Trophoblast cell (in vitro differentiated cells and primary cell): ENCODE data around the gene LRP5.

Source experiments
- DNase-seq, 2 donors: peaks; one replicate each; pipeline ENCODE4 v3.0.0-alpha.2; 2016
- H2AFZ ChIP-seq: 2 replicates; pipeline ENCODE4 v1.6.1; 2013; ENCODE audit warnings: low read length, moderate library complexity, mild to moderate bottlenecking; ENCODE audit not compliant: insufficient read depth, poor library complexity
- H2AK5ac ChIP-seq: 2 replicates; pipeline ENCODE4 v1.6.1; 2013; ENCODE audit warnings: mild to moderate bottlenecking, low read length
- H2BK120ac ChIP-seq: 2 replicates; pipeline ENCODE4 v1.6.1; 2013; ENCODE audit warnings: low read length, mild to moderate bottlenecking, moderate library complexity; ENCODE audit not compliant: insufficient read depth, poor library complexity
- H2BK12ac ChIP-seq: 2 replicates; pipeline ENCODE4 v1.6.1; 2013; ENCODE audit warnings: mild to moderate bottlenecking, low read length, moderate library complexity
- H2BK5ac ChIP-seq: 2 replicates; pipeline ENCODE4 v1.6.1; 2013; ENCODE audit warnings: low read length, low read depth, moderate library complexity, mild to moderate bottlenecking; ENCODE audit not compliant: poor library complexity
- H3K14ac ChIP-seq: 2 replicates; pipeline ENCODE4 v1.6.1; 2013; ENCODE audit warnings: mild to moderate bottlenecking, low read length
- H3K18ac ChIP-seq: 2 replicates; pipeline ENCODE4 v1.6.1; 2013; ENCODE audit warnings: mild to moderate bottlenecking, low read length
- H3K23ac ChIP-seq: 2 replicates; pipeline ENCODE4 v1.6.1; 2013; ENCODE audit warnings: low read length
- H3K27ac ChIP-seq: 2 replicates; pipeline ENCODE4 v1.5.1; 2013; ENCODE audit warnings: low read depth, mild to moderate bottlenecking, inconsistent platforms, low read length, moderate library complexity
- H3K27me3 ChIP-seq: 2 replicates; pipeline ENCODE4 v1.6.1; 2013; ENCODE audit warnings: inconsistent platforms, mild to moderate bottlenecking, low read length, moderate library complexity; ENCODE audit not compliant: insufficient read depth
- H3K36me3 ChIP-seq, 2 experiments: 1 replicate in 1 of 2; 2 replicates in 1 of 2; pipeline ENCODE4 v1.6.1; 2013; ENCODE audit warnings: low read length in 2 of 2, mild to moderate bottlenecking in 2 of 2, moderate library complexity in 1 of 2; ENCODE audit not compliant: insufficient read depth in 2 of 2, control insufficient read depth in 1 of 2
- H3K4ac ChIP-seq: 2 replicates; pipeline ENCODE4 v1.6.1; 2013; ENCODE audit warnings: low read depth, mild to moderate bottlenecking, low read length, moderate library complexity
- H3K4me1 ChIP-seq, 2 experiments: 1 replicate in 1 of 2; 2 replicates in 1 of 2; pipeline ENCODE4 v1.6.1; 2013; ENCODE audit warnings: low read length in 2 of 2, mild to moderate bottlenecking in 2 of 2, moderate library complexity in 1 of 2; ENCODE audit not compliant: insufficient read depth in 2 of 2, control insufficient read depth in 1 of 2
- H3K4me2 ChIP-seq: 2 replicates; pipeline ENCODE4 v1.6.1; 2013; ENCODE audit warnings: inconsistent platforms, mild to moderate bottlenecking, low read length, moderate library complexity
- H3K4me3 ChIP-seq: 2 replicates; pipeline ENCODE4 v1.5.1; 2013; ENCODE audit warnings: mild to moderate bottlenecking, low read depth, low read length, inconsistent platforms
- H3K79me1 ChIP-seq: one replicate; pipeline ENCODE4 v1.6.1; 2013; ENCODE audit warnings: low read length
- H3K79me2 ChIP-seq: 2 replicates; pipeline ENCODE4 v1.6.1; 2013; ENCODE audit warnings: low read length, mild to moderate bottlenecking; ENCODE audit not compliant: control insufficient read depth, insufficient read depth, poor library complexity
- H3K9ac ChIP-seq: 2 replicates; pipeline ENCODE4 v1.6.1; 2013; ENCODE audit warnings: mild to moderate bottlenecking, low read length
- H3K9me3 ChIP-seq: 2 replicates; pipeline ENCODE4 v1.6.1; 2013; ENCODE audit warnings: low read depth, mild to moderate bottlenecking, control low read depth, inconsistent platforms, low read length; ENCODE audit not compliant: insufficient read depth
- H4K12ac ChIP-seq: 2 replicates; pipeline ENCODE4 v1.6.1; 2013; ENCODE audit warnings: low read depth, mild to moderate bottlenecking, low read length, moderate library complexity
- H4K8ac ChIP-seq: 2 replicates; pipeline ENCODE4 v1.6.1; 2013; ENCODE audit warnings: low read depth, mild to moderate bottlenecking, low read length, moderate library complexity
- H4K91ac ChIP-seq: one replicate; pipeline ENCODE4 v1.6.1; 2013; ENCODE audit warnings: low read depth, mild to moderate bottlenecking, low read length, moderate library complexity
- WGBS: extraction: QIAGEN DNeasy Blood & Tissue Kit; methylation state at CpG from one replicate; pipeline ENCODE4 v1.1.7; 2013; ENCODE audit warnings: missing lambda C conversion rate; ENCODE audit not compliant: insufficient read length, insufficient coverage; ENCODE audit errors: extremely low coverage; 5-methylcytosine and 5-hydroxymethylcytosine counted together

LRP5 gene

GRCh38 chr11:68363776-68364175 is 51.4 kb downstream of the LRP5 start:
- Histone ChIP-seq H3K14ac (no peak overlapping the region), H3K36me3 (peaks cover 6 to 14% of the 10 kb centered on the region in 2 experiments), H4K91ac (no peak overlapping the region)

GRCh38 chr11:68364581-68364980 is 52.2 kb downstream of the LRP5 start:
- no peak overlapping the region for H3K4me2 ChIP-seq
- H4K91ac ChIP-seq: no peak overlapping the region
- H3K4me1 ChIP-seq: no peaks in the 10 kb centered on the region
- no peaks in the 10 kb centered on the region for H3K9me3 ChIP-seq
- no peak overlapping the region for H3K18ac ChIP-seq
- no peak overlapping the region for H3K4me3 ChIP-seq
- H3K23ac ChIP-seq: no peak overlapping the region
- no peaks in the 10 kb centered on the region for H3K79me2 ChIP-seq
- H2AK5ac ChIP-seq: no peak overlapping the region
- H3K36me3 ChIP-seq: peaks cover 6 to 7% of the 10 kb centered on the region in 2 experiments
- H3K27me3 ChIP-seq: no peaks in the 10 kb centered on the region
- no peak overlapping the region for H2AFZ ChIP-seq
- no peak overlapping the region for H3K27ac ChIP-seq
- H2BK12ac ChIP-seq: no peak overlapping the region
- no peak overlapping the region for H3K14ac ChIP-seq
- no peak overlapping the region for H4K12ac ChIP-seq
- H3K79me1 ChIP-seq: no peaks in the 10 kb centered on the region
- no peak overlapping the region for H2BK120ac ChIP-seq
- no CpG with 5 or more reads among the region's 6 CpGs for WGBS
- no peak overlapping the region for H2BK5ac ChIP-seq
- no peak overlapping the region for H3K4ac ChIP-seq
- no peak overlapping the region for H3K9ac ChIP-seq
- no peak for DNase-seq
- no peak overlapping the region for H4K8ac ChIP-seq

More at GRCh38 chr11:68363776-68364175, 51.4 kb downstream of the LRP5 start:
- Histone ChIP-seq H3K9ac (no peak overlapping the region), H3K23ac (no peak overlapping the region), H3K79me1 (no peaks in the 10 kb centered on the region), H3K27me3 (no peaks in the 10 kb centered on the region), H3K9me3 (no peaks in the 10 kb centered on the region), H2BK12ac (no peak overlapping the region), H4K12ac (no peak overlapping the region), H2AFZ (no peak overlapping the region), H2BK120ac (no peak overlapping the region), H3K18ac (no peak overlapping the region), H2BK5ac (no peak overlapping the region), H2AK5ac (no peak overlapping the region), H3K79me2 (no peaks in the 10 kb centered on the region), H3K4me3 (no peak overlapping the region), H3K27ac (no peak overlapping the region), H3K4me1 (no peaks in the 10 kb centered on the region), H4K8ac (no peak overlapping the region), H3K4me2 (no peak overlapping the region), H3K4ac (no peak overlapping the region)
- DNase-seq: no peak
- no CpG with 5 or more reads among the region's 20 CpGs for WGBS

- H4K12ac ChIP-seq: no peak overlapping the region
- H3K4me3 ChIP-seq: no peak overlapping the region
- no peak overlapping the region for H3K27ac ChIP-seq
- no peak overlapping the region for H4K91ac ChIP-seq
- peaks cover 13% of the 10 kb centered on the region in 2 experiments for H3K4me1 ChIP-seq
- peaks cover 2 to 4% of the 10 kb centered on the region in 2 experiments for H3K36me3 ChIP-seq
- no peaks in the 10 kb centered on the region for H3K79me1 ChIP-seq
- DNase-seq: no peak
- no peak overlapping the region for H3K9ac ChIP-seq
- H3K23ac ChIP-seq: no peak overlapping the region
- H3K4ac ChIP-seq: no peak overlapping the region
- no peak overlapping the region for H3K14ac ChIP-seq
- no peak overlapping the region for H2BK5ac ChIP-seq
- H2BK12ac ChIP-seq: no peak overlapping the region
- no peak overlapping the region for H3K4me2 ChIP-seq
- H3K27me3 ChIP-seq: no peaks in the 10 kb centered on the region
- no CpG with 5 or more reads among the region's 19 CpGs for WGBS
- H3K18ac ChIP-seq: no peak overlapping the region
- no peak overlapping the region for H2AFZ ChIP-seq
- H3K9me3 ChIP-seq: peaks cover 2% of the 10 kb centered on the region
- no peak overlapping the region for H2BK120ac ChIP-seq
- H4K8ac ChIP-seq: no peak overlapping the region
- no peak overlapping the region for H2AK5ac ChIP-seq
- no peaks in the 10 kb centered on the region for H3K79me2 ChIP-seq
These were observed 53.6 kb downstream of the LRP5 start for GRCh38 chr11:68365943-68366435.

GRCh38 chr11:68367252-68367651 is 54.9 kb downstream of the LRP5 start:
- Histone ChIP-seq H2AFZ (no peak overlapping the region), H4K8ac (no peak overlapping the region), H4K12ac (no peak overlapping the region), H3K4me2 (no peak overlapping the region), H3K36me3 (peaks cover 2 to 3% of the 10 kb centered on the region in 2 experiments), H3K9ac (no peak overlapping the region), H2AK5ac (no peak overlapping the region), H3K18ac (no peak overlapping the region), H3K4me3 (no peak overlapping the region), H2BK12ac (no peak overlapping the region), H4K91ac (no peak overlapping the region), H3K23ac (no peak overlapping the region), H3K14ac (no peak overlapping the region), H2BK5ac (no peak overlapping the region), H3K79me1 (no peaks in the 10 kb centered on the region), H2BK120ac (no peak overlapping the region), H3K27ac (no peak overlapping the region), H3K27me3 (no peaks in the 10 kb centered on the region), H3K79me2 (no peaks in the 10 kb centered on the region), H3K4ac (no peak overlapping the region), H3K9me3 (peaks cover 4% of the 10 kb centered on the region), H3K4me1 (peaks cover 19 to 21% of the 10 kb centered on the region in 2 experiments)
- WGBS: no CpG with 5 or more reads among the region's 6 CpGs
- no peak for DNase-seq
